ENCODE measurements around the gene MAGOH.

The MAGOH gene

DNA sequence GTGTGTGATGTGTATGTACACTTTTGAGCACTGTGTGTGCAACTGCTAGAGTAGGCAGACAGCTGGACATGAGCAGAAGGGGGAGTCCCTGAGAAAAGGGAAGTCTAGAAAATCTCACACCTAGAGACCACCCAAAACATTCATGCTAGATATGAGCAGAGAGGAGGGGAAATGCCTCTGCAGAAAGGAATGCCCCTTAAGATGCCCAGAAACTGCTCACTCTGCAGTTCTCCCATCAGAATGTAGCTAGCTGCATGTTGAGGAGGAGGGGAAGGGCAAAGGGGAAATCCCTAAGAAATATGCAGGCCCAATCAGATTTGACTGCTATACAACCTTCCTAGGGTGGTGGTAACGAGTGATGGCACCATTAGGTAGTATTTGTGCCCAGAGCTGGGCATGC is 31.8 kb upstream of the MAGOH start:
- no peak for DNase-seq (ENCODE audit: low spot score)

DNA sequence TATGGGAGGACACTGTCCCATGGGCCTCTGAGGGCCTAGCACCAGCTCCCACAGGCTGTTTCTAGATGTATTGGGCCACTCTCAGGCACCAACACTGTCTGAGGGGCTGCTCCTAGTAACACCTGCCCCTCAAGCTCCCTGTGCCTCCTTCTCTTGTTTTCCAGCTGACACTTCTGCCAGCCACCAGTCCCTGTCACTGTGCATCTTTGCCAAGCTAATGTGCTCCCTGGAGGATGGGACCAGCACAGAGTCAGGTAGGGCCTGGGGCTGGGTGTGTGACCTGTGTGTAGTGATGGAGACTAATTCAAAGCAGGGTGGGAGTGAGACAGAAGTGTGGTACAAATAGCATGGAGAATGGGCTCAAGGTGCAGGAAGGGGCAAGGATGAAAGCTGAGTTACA is 29.4 kb upstream of the MAGOH start:
- no peak for DNase-seq (ENCODE audit: low spot score)

DNA sequence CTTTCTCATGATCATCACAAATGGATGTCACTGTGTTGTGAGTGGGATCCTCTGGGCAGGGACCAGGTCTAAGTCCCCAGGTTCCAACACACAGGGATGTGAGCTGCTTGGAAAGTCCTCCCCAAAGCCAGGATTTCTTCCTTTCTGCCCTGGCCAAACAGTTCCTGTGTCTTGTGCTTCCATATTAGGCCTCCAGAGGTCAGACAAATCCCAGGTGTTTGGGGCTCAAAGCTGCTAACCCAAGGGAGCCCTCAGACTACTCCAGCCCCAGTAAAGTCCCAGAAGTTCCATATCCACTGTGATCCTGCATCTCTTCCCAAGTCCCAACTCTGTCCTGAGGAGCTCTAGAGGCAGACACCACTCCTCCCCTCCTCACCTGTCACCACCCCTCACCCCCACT is 27.7 kb upstream of the MAGOH start:
- DNase-seq (ENCODE audit: low spot score): peak; percentile 48

DNA sequence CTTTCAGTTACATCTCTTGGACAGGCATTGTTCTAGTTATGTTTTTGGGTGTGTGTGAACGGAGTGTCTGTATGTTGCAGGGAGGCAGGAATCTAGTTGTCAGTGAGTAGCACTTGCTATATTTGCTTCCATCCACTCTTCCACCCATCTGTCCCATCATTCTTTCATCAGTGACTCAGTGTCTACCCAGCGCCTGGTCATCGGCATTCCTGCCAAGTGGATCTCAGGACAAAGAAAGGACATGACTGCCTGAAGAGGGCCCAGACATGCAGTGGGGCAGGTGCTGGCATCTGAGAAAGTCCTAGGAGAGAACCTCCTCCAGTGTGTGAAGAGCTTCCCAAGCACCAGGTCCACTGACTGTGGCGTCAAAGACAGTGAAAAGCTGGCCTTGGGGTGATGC is 27.3 kb upstream of the MAGOH start:
- DNase-seq (ENCODE audit: low spot score): no peak

DNA sequence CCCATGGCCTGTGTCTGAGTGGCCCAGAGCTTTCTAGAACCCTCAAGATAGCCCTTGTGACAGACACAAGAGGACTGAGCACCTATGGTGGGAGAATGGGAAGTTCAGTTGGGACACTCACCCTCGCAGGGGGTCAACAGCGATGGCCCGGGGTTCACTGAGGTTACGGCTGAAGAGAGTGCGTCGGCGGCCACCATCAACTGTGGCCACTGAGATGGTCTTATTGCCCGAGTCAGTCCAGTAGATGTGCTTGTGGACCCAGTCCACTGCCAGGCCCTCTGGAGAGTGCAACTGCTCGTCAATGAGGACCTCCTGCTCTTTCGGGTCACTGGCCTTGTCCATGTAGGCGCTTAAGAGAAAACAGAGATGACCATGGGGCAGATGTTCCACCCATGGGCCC is 25.7 kb upstream of the MAGOH start:
- DNase-seq (ENCODE audit: low spot score): no peak

DNA sequence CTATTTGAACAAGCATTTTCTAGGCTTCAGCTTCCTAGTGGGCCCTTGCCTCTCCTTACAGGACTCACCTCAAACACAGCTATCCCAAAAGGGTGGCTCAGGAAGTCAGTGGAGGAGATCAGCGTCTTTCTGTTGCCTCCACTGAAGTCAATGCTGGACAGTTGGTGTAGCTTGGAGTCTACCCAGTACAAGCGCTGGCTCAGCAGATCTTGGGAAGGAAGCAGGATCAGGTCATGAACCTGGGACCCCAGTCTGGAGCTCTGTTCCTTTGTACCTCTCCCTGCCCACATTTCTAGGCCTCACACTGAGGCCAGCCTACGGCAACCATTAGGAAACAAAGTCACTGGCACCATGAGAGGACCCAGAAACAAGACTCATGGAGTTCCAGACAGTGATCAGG is 23.7 kb upstream of the MAGOH start:
- no peak for DNase-seq (ENCODE audit: low spot score)

DNA sequence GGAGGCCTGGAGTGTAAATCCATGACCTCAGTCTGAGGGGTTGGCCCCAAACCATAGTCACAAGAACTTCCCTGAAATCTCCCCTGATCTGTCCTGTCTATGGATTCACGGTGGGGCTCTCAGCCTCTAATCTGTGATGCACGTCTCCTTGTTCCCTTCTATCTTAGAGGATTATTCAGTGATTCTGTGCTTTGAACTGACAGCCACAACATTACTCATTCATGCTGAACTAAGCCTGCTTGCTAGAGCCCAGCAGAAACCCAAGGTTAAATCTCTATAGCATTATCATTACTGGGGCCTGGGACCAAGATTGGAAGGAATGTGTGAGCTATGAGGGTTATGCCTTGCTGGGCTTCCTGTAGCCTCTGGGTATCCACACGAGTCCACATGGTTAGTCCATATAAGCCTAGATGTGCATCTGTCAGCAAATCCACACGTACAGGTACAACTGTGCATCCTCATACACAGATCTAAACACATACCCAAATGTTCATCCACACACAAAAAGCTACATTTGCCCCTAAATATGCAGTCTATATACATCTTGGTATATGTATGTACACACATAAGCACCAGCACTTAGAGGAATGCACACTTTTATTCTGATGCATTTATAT is 22.4 kb upstream of the MAGOH start:
- no peak for DNase-seq (ENCODE audit: low spot score)

DNA sequence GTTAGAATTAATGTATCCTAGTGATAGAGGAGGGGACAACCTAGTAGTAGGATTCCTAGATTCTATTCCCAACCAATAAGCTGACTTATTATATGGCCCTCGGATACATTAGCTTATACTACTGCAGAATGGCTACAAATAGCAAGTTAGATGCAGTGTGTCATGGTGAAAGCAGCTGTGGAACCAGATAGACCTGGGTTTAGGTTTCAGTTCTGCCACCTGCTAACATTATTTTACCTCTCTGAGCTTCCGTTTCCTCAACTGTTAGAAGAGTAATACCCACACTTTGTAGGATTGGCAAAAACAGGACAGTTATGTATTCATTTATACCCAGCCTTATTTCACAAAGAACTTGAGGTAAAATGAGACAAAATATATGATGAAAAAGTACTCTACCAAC is 21.6 kb upstream of the MAGOH start:
- no peak for DNase-seq (ENCODE audit: low spot score)

DNA sequence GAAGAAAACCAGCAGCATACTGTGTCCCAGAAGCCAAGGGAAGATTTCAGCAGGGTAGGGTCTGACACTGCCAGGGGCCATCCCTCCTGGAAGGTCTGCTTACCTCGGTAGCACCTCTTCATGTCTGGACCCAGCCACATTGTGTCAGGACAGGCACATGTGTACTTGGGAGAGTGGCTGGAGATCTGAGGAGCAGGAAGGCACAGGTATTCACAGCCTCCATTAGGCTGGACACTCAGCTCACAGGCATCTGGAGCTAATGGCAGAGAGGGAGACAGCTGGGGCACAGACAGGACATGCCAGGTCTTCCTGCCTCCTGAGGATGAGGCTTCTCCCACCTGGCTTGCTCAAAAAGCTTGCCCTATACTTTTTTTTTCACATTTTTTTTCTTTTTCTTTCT is 19.9 kb upstream of the MAGOH start:
- DNase-seq (ENCODE audit: low spot score): no peak

DNA sequence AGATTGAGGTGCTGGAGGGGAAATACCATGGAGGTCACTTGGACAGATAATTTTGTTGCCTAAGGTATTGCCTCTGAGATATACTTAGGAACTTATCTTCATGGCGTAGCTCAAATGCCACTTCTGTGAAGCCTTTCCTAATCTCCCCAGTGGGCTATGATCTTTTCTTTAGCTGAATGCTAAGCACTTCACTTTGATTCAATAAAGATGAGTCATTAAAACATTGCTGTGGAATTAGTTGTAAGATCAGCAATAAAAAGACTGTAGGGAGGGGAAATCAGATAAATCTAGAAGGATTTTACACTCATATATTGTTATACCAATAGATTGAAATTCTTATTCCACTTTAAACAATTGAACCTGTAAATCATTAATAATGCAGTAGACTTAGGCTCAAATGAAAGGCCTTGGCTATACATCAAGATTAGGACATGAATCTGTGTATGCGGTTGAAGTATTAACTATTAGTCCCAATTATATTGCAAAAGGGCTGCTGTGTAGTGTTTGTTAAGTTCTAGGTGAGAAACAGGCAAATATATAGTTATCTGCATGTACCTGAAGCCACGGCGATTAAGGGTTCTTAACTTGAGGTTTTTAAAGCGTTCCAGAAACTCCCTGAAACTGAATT is 19.2 kb upstream of the MAGOH start:
- no peak for DNase-seq (ENCODE audit: low spot score)

DNA sequence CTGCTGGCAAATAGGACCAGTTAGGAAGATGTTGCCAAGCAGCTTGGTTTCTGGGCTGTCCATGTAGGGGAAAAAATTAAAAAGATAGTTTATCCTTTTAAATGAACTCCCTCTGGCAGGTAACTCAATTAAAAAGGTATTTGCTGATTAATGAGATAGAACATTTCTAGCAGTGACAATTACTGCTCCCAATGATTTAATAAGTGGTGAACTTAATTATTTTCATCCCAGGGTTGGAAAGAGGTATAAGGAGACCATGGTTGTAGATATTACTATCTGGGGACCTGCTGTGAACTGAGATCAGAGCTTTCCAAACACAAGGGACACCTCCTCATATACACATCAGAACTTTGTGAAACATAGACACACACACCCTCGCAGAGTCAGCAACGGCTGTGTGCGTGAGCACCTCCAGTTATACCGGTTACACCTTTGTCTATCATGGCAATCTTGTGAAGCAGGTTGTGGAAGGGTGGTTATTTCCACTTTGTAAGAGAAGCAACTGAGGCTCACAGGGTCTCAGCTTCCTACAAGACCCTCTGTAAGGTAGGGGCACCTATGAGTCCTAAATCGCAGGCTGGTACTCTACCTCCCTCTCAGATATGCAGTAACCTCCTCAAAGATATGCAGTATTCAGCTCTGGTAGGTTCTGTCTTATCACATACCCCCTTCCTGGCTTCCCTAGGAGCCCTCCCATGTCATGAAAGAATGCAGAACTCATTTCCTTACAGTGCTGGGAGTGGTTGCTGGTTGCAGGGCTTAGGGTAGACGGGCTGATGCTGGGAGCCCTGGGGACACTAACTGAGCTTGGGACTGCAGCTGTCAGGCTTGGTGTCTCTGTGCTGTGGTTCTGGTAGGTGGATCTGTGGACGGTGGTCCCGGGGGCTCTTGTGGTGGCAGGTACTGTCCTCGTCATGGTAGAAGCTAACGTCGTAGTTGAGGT is 18.5 kb upstream of the MAGOH start:
- DNase-seq (ENCODE audit: low spot score): no peak

DNA sequence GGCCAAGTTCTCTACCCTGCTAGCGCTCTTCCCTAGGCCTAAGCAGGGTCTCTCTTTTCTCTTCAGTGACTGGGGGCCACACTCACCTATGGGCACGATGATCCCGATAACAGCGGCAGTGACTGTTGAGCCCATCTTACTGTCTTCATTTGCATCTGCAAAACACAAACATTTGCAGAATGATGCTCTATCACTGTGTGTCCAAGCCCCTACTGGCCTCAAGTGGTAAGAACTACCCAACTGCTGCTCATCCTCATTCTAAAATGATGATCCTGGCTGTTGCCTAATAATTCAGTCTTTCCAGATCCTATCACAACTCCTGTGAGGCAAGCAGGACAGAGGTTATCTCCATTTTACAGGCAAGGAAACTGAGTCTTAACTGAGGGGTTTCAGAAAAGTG is 16.7 kb upstream of the MAGOH start:
- DNase-seq (ENCODE audit: low spot score): no peak

DNA sequence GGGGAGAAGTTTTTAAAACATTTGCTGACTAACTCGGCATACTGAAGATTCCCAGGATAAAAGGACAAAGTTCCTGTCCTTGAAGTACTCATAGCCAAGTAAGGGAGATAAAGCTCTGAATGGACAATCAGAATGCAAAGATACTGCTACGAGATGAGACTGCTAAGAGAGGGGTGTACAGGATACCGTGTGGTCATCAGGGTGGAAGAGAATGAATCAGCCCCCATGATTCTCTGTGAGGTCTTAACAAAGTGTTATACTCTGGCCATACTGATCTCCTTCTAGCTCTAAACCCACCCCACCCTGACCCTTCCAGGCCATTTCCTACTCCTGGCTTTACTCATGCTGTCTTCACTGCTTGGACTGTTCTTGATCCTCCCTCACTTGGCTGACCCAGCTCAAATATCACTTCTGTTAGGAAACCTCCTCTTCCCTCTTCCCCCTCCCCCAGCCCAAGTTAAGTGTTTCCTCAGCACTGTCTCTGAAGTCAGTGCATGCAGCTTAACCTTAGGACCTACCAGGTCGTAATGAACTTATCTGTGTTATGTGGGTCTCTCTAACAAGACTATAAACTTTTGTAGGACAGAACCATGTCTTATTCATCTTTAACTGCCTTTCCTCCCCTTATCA is 15.8 kb upstream of the MAGOH start:
- DNase-seq (ENCODE audit: low spot score): no peak

DNA sequence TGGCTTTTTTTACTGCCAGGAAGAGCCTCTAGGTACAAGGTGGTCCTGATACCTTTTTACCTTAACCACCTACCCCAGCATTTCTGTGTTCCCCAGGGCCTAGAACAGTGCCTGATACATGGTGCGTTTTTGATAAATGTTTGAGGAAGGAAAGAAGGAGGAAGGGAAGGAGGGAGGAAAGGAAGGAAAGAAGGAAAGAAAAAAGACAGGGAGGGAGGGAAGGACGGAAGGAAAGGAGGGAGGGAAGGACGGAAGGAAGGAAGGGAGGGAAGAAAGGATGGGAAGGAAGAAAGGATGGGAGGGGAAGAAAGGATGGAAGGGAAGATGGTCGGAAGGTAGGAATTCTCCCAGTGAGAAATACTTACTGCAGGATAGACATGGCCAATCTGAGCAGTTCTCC is 12.0 kb upstream of the MAGOH start:
- DNase-seq (ENCODE audit: low spot score): no peak

DNA sequence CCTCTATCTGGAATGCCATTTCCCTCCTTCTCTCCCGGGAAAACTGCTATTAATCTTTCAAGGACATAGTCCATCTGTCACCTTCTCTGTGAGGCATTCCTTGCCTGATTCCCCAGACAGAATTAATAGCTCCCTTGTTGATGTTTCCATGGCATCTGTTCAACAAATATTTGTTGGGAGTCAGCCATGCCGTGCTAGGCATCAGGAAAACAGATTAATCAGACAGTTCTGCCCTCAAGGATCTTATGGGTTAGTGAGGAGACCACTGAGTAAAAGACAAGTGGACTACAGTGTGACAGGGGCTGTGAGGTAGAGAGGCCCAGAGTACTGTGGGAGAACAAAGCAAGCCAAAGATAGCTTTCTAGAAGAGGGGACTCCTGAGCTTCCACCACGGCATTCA is 11.4 kb upstream of the MAGOH start:
- no peak for DNase-seq (ENCODE audit: low spot score)

DNA sequence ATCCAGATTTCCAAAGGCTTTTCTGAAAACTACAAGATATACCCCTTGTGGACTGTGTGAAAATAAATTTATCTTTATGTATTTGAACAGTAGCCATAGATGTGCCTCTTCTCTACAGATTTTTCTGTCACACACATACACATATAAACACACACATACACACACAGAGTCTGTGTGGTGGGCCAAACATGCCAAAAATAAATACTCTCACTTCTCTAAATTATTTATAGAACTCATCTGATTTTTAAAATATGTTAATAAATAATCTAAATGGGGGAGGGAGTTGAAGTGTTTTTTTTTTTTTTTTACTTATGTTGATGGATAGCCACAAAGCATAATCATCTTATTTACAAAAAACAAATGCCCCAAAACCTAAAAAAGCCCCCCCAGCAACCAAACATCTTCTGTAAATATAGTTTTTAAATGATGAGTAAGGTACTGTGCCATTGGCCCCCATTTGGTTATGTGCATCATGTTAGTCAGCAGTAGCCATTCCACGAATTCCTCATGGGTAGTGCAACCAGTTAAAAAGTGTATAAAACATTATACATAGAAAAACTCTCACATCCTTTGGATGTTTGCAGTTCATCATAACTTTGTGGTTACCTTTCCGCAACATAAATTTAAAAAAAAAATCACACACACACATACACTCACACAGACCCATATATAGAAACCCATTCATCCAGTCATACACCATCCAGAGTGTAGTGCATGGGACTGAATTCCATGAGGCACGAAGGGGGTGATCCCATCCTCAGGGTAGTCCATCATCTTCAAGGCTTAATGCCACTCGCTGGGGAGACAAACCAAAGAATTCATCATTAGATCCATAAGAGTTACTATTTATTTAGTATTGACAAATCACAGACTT is 8.2 kb upstream of the MAGOH start:
- no peak for DNase-seq (ENCODE audit: low spot score)

DNA sequence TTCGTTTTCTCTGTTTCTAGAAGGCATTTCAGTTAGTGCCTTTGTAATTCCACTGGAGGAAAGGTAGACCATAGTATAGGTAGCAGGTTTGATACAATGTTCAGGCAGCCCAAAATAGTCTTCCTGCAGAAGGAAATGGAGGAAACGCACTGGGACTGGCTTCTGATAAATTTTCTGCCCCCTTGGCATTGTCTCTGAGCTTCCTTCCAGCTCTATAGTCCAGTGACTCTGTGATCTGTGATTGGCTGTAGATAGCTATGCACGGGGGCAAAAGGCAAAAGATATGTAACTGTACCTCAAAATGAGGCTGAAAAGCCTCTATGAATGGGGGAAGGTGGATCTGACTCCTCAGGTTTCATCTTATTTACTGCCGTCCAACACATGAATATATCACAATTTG is 5.8 kb upstream of the MAGOH start:
- no peak for DNase-seq (ENCODE audit: low spot score)

DNA sequence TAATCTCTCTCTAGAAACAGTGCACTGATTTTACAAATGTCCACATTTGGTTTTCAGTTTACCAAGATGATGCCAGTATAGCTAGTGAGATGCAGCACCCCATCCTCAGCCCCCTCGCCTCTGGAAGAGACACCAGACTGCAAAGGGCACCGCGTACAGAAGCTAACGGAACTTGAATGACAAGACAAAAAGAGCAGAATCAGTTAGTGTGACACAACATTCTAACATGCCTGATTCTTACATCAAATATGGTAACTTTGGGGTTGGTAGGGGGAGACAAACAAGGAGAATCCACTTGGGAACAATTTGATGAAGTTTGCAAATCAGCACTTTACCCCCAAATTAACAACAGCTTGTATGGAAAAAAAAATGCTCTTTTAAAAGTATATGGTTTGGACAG is 4.1 kb upstream of the MAGOH start:
- DNase-seq (ENCODE audit: low spot score): no peak

DNA sequence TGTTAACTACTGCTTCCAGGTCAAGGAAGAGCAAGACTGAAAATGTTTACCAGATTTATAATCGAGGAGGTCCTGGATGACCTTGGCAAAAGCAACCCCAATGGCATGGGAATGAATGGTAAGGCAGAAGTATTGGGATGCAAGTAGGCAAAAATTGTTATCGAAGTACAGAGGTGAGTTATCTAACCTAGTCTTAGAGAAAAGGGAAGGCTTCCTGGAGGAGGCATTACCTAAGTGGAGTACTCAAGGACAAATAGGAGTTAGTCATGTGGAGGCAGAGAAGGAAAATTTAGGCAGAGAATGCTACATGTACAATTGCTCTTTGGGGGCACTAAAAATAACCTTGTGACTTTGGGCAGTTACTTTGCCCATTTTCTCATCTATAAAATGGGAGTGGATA is 3.5 kb upstream of the MAGOH start:
- no peak for DNase-seq (ENCODE audit: low spot score)

DNA sequence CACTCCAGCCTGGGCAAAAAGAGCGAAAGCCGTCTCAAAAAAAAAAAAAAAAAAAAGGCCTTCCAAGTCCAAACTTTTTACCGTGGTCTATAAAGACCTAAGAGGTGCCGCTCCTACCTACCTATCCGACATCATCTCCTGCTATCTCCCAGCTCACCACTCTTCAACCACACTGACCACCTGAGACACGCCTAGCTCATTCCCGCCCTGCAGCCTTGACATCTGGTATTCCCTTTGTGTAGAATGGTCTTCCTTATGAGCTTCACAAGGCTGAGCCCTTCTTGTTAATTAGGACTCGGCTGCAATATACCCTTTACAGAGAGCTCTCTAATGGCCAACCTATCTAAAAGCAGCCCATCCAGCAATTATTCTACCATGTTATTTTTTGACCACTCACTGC is 680 bp downstream of the MAGOH start:
- no peak for DNase-seq (ENCODE audit: low spot score)

DNA sequence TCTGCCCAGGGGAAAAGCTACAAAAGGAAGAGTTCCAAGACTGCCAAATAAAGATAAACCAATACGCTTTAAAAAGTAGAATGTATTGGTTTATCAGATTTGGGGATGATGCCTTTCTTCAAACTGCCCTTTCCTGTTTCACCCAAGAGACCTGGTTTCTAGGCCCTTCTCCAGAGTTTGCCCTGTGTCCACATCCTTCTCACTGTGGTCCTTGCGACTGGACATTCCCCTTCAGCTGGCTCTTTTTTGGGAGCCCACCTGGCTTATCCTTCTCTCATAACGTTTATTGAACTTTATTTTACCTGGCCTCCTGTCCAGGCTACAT is 17.4 kb downstream of the MAGOH start:
- no peak for DNase-seq (ENCODE audit: low spot score)
